GM12878 (cell line): Measurements from ENCODE around the gene PHF14.

Experiments
- CTCF ChIP-seq, 3 experiments: IDR thresholded peaks in 2 of 3; conservative IDR thresholded peaks in 1 of 3; 2 replicates each; pipeline ENCODE4 v1.5.1; 2011; ENCODE audit warnings: low read depth in 3 of 3, low read length in 3 of 3, mild to moderate bottlenecking in 3 of 3, control low read depth in 2 of 3, moderate library complexity in 2 of 3, inconsistent platforms in 1 of 3, mixed read lengths in 1 of 3; ENCODE audit not compliant: control insufficient read depth in 2 of 3, insufficient read depth in 1 of 3; ENCODE audit errors: extremely low read depth in 1 of 3
- DPF2 ChIP-seq: fragments of 450-650 bp; IDR thresholded peaks from 2 replicates; pipeline ENCODE4 v1.6.1; 2017; ENCODE audit warnings: mild to moderate bottlenecking
- EZH2 ChIP-seq: IDR thresholded peaks from 2 replicates; pipeline ENCODE4 v1.6.1; 2012; ENCODE audit warnings: low read depth, mild to moderate bottlenecking, control low read depth, inconsistent platforms, low read length, borderline replicate concordance; ENCODE audit not compliant: control insufficient read depth
- JUND ChIP-seq: IDR thresholded peaks from 2 replicates; pipeline ENCODE4 v1.6.1; 2012; ENCODE audit warnings: low read depth, mild to moderate bottlenecking, low read length, improper control_type of control experiment, moderate library complexity

- TF ChIP-seq EZH2 (no peak), DPF2 (no peak), JUND (no peak), CTCF (IDR thresholded peaks at IDR 0.05 in 2 of 3, conservative IDR thresholded peaks at IDR 0.05 in 1 of 3; ENCODE audit: control insufficient read depth in 2 of 3, extremely low read depth in 1 of 3, insufficient read depth in 1 of 3, low read depth in 3 of 3, low read length in 3 of 3) (no peak)
These were observed 218.8 kb downstream of the PHF14 start for GRCh38 chr7:11192506-11192905.
